Common myeloid progenitor, CD34-positive (primary cell): Measurements from ENCODE around the gene ANKUB1.
A peak's percentile ranks its signal among the peaks of the same experiment; 100 is the strongest.

ENCODE experiments used
- CTCF ChIA-PET: fragments of 350-600 bp; sonication (Branson Sonifier 250); formaldehyde crosslinking; loops from one replicate; lab custom pipeline; 2021; ENCODE audit warnings: antibody characterized with exemption; lab: Charles Lee
- POLR2A ChIA-PET: fragments of 350-600 bp; sonication (Branson Sonifier 250); formaldehyde crosslinking; loops from one replicate; lab custom pipeline; 2021; ENCODE audit warnings: antibody characterized with exemption; lab: Charles Lee
- DNase-seq, 3 donors: peaks; one replicate each; pipeline versions ENCODE4 v3.0.0 to v3.0.0-alpha.2; 2013
- H3K27ac ChIP-seq, 2 experiments: 1 replicate in 1 of 2; 2 replicates in 1 of 2; pipeline ENCODE4 v1.7.0; 2013; ENCODE audit warnings: inconsistent platforms in 2 of 2, low read length in 2 of 2, mild to moderate bottlenecking in 2 of 2, low read depth in 1 of 2, moderate library complexity in 1 of 2; ENCODE audit not compliant: severe bottlenecking in 2 of 2, insufficient read depth in 1 of 2, poor library complexity in 1 of 2
- H3K27me3 ChIP-seq, 5 experiments: replicated peaks in 2 of 5; 1 replicate in 3 of 5; 2 replicates in 2 of 5; pipeline versions ENCODE4 v1.6.1 to v1.7.0; 2013; ENCODE audit warnings: low read length in 4 of 5, mild to moderate bottlenecking in 2 of 5, moderate library complexity in 2 of 5, inconsistent platforms in 1 of 5; ENCODE audit not compliant: insufficient read depth in 5 of 5, control insufficient read depth in 4 of 5
- H3K36me3 ChIP-seq, 4 experiments: 1 replicate in 2 of 4; 2 replicates in 2 of 4; pipeline versions ENCODE4 v1.6.1 to v1.7.0; 2013; ENCODE audit warnings: low read length in 3 of 4, control low read depth in 1 of 4, mild to moderate bottlenecking in 1 of 4; ENCODE audit not compliant: control insufficient read depth in 4 of 4, insufficient read depth in 4 of 4
- H3K4me1 ChIP-seq, 4 experiments: 1 replicate in 3 of 4; 2 replicates in 1 of 4; pipeline versions ENCODE4 v1.6.1 to v1.7.1; 2013; ENCODE audit warnings: low read length in 3 of 4, mild to moderate bottlenecking in 3 of 4, control low read depth in 1 of 4, inconsistent platforms in 1 of 4, moderate library complexity in 1 of 4; ENCODE audit not compliant: control insufficient read depth in 4 of 4, insufficient read depth in 4 of 4; ENCODE audit errors: control extremely low read depth in 1 of 4
- H3K4me3 ChIP-seq, 7 experiments: 1 replicate in 4 of 7; 2 replicates in 3 of 7; pipeline versions ENCODE4 v1.5.1 to v1.7.0; 2013; ENCODE audit warnings: mild to moderate bottlenecking in 7 of 7, low read length in 6 of 7, moderate library complexity in 6 of 7, inconsistent platforms in 2 of 7, low read depth in 2 of 7, control low read depth in 1 of 7; ENCODE audit not compliant: insufficient read depth in 4 of 7, control insufficient read depth in 1 of 7; ENCODE audit errors: extremely low read depth in 1 of 7
- H3K9me3 ChIP-seq, 5 experiments: 1 replicate in 4 of 5; 2 replicates in 1 of 5; pipeline versions ENCODE4 v1.6.1 to v1.7.1; 2013; ENCODE audit warnings: low read length in 4 of 5, mild to moderate bottlenecking in 2 of 5, inconsistent platforms in 1 of 5, low read depth in 1 of 5, moderate library complexity in 1 of 5; ENCODE audit not compliant: control insufficient read depth in 4 of 5, insufficient read depth in 2 of 5; ENCODE audit errors: control extremely low read depth in 1 of 5
- WGBS: methylation state at CpG from one replicate; pipeline ENCODE4 v1.1.5; 2013; ENCODE audit not compliant: insufficient coverage; 5-methylcytosine and 5-hydroxymethylcytosine counted together

ANKUB1 gene

GRCh38 chr3:149810846-149811245 is 18.5 kb upstream of the ANKUB1 start:
- Histone ChIP-seq H3K4me1 (peaks cover 15 to 39% (median 24%) of the 10 kb centered on the region in 4 experiments), H3K4me3 (no peak overlapping the region), H3K36me3 (no peaks in the 10 kb centered on the region), H3K9me3 (no peaks in the 10 kb centered on the region), H3K27me3 (no peaks in the 10 kb centered on the region), H3K27ac (no peak overlapping the region)
- POLR2A ChIA-PET: no interaction called here
- CTCF ChIA-PET: interaction anchor here (1.1 to 1.9 kb wide), 3 partner anchors 38 to 44 kb away, joined by 4 to 12 read pairs (median 9); no protein-coding TSS in a partner anchor
- DNase-seq: no peak
- 100% methylated on average over 2 of the region's 2 CpGs for WGBS

GRCh38 chr3:149809699-149810098 is 17.3 kb upstream of the ANKUB1 start:
- no peaks in the 10 kb centered on the region for H3K36me3 ChIP-seq
- no peak overlapping the region for H3K27ac ChIP-seq
- no peaks in the 10 kb centered on the region for H3K27me3 ChIP-seq
- ChIA-PET CTCF (interaction anchor here (2.3 to 3.6 kb wide), 2 partner anchors 33 to 42 kb away, joined by 19 to 125 read pairs; no protein-coding TSS in a partner anchor), POLR2A (no interaction called here)
- no peak overlapping the region for H3K4me3 ChIP-seq
- peaks cover 7 to 28% (median 19%) of the 10 kb centered on the region in 4 experiments for H3K4me1 ChIP-seq
- no peak for DNase-seq
- no peaks in the 10 kb centered on the region for H3K9me3 ChIP-seq

GRCh38 chr3:149808209-149808829 is 16.0 kb upstream of the ANKUB1 start:
- Histone ChIP-seq H3K27ac (no peak overlapping the region), H3K4me3 (no peak overlapping the region), H3K4me1 (peaks cover 0 to 18% (median 8%) of the 10 kb centered on the region in 4 experiments), H3K36me3 (no peaks in the 10 kb centered on the region), H3K27me3 (no peaks in the 10 kb centered on the region), H3K9me3 (no peaks in the 10 kb centered on the region)
- ChIA-PET POLR2A (interaction anchor here (0.6 to 0.9 kb wide), 2 partner anchors 43 to 202 kb away, joined by 3 read pairs; no protein-coding TSS in a partner anchor), CTCF (interaction anchor here (0.6 to 3.6 kb wide), 27 partner anchors 10 to 853 kb away, joined by 3 to 125 read pairs (median 4); partner anchors contain the start of gene ANKUB1)
- 30% methylated on average over 4 of the region's 4 CpGs for WGBS
- peak; percentile 72 to 79 (median 76) for DNase-seq

- no CpG with 5 or more reads among the region's 2 CpGs for WGBS
- no peak overlapping the region for H3K27ac ChIP-seq
- H3K36me3 ChIP-seq: no peaks in the 10 kb centered on the region
- no peaks in the 10 kb centered on the region for H3K9me3 ChIP-seq
- no peaks in the 10 kb centered on the region for H3K27me3 ChIP-seq
- H3K4me3 ChIP-seq: no peak overlapping the region
- peaks cover 0 to 7% (median 3%) of the 10 kb centered on the region in 4 experiments for H3K4me1 ChIP-seq
- CTCF ChIA-PET: interaction anchor here (3.6 kb wide), 1 partner anchor 38 kb away, joined by 125 read pairs; no protein-coding TSS in a partner anchor
- POLR2A ChIA-PET: no interaction called here
- peak in 2 of 3 donors; percentile 26 to 43 for DNase-seq
Observed at GRCh38 chr3:149806171-149806778, 13.9 kb upstream of the ANKUB1 start.

GRCh38 chr3:149801639-149802038 is 9.3 kb upstream of the ANKUB1 start:
- CTCF ChIA-PET: interaction anchor here (0.8 to 2.2 kb wide), 2 partner anchors 24 to 31 kb away, joined by 3 to 9 read pairs; no protein-coding TSS in a partner anchor
- POLR2A ChIA-PET: no interaction called here
- DNase-seq: no peak

GRCh38 chr3:149801195-149801594 is 8.8 kb upstream of the ANKUB1 start:
- H3K27me3 ChIP-seq: no peaks in the 10 kb centered on the region
- no peak for DNase-seq
- POLR2A ChIA-PET: no interaction called here
- no peak overlapping the region for H3K27ac ChIP-seq
- H3K4me1 ChIP-seq: no peaks in the 10 kb centered on the region
- CTCF ChIA-PET: interaction anchor here (0.8 to 2.2 kb wide), 2 partner anchors 24 to 30 kb away, joined by 3 to 9 read pairs; no protein-coding TSS in a partner anchor
- H3K36me3 ChIP-seq: no peaks in the 10 kb centered on the region
- no peak overlapping the region for H3K4me3 ChIP-seq
- no CpG with 5 or more reads among the region's 1 CpG for WGBS
- H3K9me3 ChIP-seq: no peaks in the 10 kb centered on the region

More at GRCh38 chr3:149801639-149802038, 9.3 kb upstream of the ANKUB1 start:
- Histone ChIP-seq H3K36me3 (no peaks in the 10 kb centered on the region), H3K4me3 (no peak overlapping the region), H3K27me3 (no peaks in the 10 kb centered on the region), H3K27ac (no peak overlapping the region), H3K9me3 (no peaks in the 10 kb centered on the region), H3K4me1 (peaks cover 0 to 4% (median 2%) of the 10 kb centered on the region in 4 experiments)
- 100% methylated on average over 4 of the region's 5 CpGs for WGBS

- no peaks in the 10 kb centered on the region for H3K27me3 ChIP-seq
- CTCF ChIA-PET: interaction anchor here (2.2 kb wide), 1 partner anchor 30 kb away, joined by 9 read pairs; no protein-coding TSS in a partner anchor
- H3K27ac ChIP-seq: no peak overlapping the region
- H3K4me3 ChIP-seq: no peak overlapping the region
- no peak for DNase-seq
- H3K4me1 ChIP-seq: peaks cover 0 to 3% (median 0%) of the 10 kb centered on the region in 4 experiments
- H3K9me3 ChIP-seq: no peaks in the 10 kb centered on the region
- no peaks in the 10 kb centered on the region for H3K36me3 ChIP-seq
- 93% methylated on average over 3 of the region's 8 CpGs for WGBS
- POLR2A ChIA-PET: no interaction called here
Observed at GRCh38 chr3:149800693-149801092, 8.3 kb upstream of the ANKUB1 start.
